ENCODE data around the gene MFAP4. TPM values are rescaled to one million over a fixed set of nuclear protein-coding genes. Genes with fewer than 3 reads are reported as not detected.

The MFAP4 gene
- total and polyA plus RNA-seq, 3 donors from 2014 or later = 24.0 to 108 (median 55.7) TPM

DNA sequence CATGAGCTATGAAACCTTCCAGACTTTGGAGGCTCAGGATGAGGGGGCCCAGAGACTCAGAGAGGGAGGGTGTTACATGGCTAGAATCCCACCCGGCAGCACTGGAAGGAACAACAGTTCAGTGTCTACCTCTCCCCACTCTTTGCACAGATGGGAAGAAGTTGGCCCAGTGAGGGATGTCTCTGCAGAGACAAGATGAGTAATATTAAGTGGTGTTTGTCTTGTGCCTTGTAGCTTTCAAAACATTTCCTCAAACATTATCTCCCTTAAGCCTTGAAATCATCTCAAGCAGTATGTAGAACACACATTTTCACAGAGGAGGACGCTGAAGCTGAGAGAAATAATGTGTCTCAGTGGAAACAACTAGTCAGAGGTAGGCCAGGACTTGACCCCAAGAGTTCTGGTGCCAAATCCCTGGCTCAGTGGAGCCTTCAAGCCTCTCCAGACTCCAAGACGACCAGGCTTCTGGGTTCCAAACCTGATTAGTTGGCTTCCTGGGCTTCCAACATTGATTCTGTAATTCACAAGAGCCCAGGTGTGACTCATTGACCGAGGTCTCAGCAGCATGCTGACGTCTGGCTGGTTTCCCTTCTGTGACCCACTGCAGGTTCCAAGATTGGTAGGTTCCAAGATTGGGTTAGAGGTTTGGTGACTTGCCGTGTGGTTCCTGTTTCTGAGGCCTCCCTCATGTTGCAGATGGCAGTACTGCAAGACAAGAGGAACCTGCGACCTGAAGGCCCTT lies 31.4 kb upstream of the MFAP4 start:
- DNase-seq = no peak
- H3K36me3 ChIP-seq (ENCODE audit: low read depth, missing control alignments) = no peaks in the 10 kb centered on the region
- H3K4me3 ChIP-seq = no peak overlapping the region
- intact Hi-C loops (cut with DNase I; ENCODE audit: low total_unique reads) = no loop called here
- H3K9me3 ChIP-seq = no peaks in the 10 kb centered on the region
- no peaks in the 10 kb centered on the region for H3K27me3 ChIP-seq
- 71 to 76% methylated on average over 6 to 7 of the region's 7 CpGs for WGBS, 2 donors
- no peaks in the 10 kb centered on the region for H3K4me1 ChIP-seq
- no peak overlapping the region for H3K27ac ChIP-seq
- TF ChIP-seq, protein P1, sequence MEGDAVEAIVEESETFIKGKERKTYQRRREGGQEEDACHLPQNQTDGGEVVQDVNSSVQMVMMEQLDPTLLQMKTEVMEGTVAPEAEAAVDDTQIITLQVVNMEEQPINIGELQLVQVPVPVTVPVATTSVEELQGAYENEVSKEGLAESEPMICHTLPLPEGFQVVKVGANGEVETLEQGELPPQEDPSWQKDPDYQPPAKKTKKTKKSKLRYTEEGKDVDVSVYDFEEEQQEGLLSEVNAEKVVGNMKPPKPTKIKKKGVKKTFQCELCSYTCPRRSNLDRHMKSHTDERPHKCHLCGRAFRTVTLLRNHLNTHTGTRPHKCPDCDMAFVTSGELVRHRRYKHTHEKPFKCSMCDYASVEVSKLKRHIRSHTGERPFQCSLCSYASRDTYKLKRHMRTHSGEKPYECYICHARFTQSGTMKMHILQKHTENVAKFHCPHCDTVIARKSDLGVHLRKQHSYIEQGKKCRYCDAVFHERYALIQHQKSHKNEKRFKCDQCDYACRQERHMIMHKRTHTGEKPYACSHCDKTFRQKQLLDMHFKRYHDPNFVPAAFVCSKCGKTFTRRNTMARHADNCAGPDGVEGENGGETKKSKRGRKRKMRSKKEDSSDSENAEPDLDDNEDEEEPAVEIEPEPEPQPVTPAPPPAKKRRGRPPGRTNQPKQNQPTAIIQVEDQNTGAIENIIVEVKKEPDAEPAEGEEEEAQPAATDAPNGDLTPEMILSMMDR (IDR thresholded peaks at IDR 0.05) = no peak
- no peak for TF ChIP-seq POLR2A (IDR thresholded peaks at IDR 0.05)

- Histone ChIP-seq H3K27ac (no peak overlapping the region), H3K27me3 (no peaks in the 10 kb centered on the region), H3K9me3 (no peaks in the 10 kb centered on the region), H3K4me1 (no peaks in the 10 kb centered on the region), H3K4me3 (no peak overlapping the region), H3K36me3 (ENCODE audit: low read depth, missing control alignments) (no peaks in the 10 kb centered on the region)
- TF ChIP-seq, protein P1 (IDR thresholded peaks at IDR 0.05) = no peak
- no peak for TF ChIP-seq POLR2A (IDR thresholded peaks at IDR 0.05)
- no peak for DNase-seq
- 75 to 79% methylated on average over 3 of the region's 3 CpGs for WGBS, 2 donors
- intact Hi-C loops (cut with DNase I; ENCODE audit: low total_unique reads) = no loop called here
These were observed 30.6 kb upstream of the MFAP4 start for GRCh38 chr17:19417611-19418010.

- H3K27me3 ChIP-seq = no peaks in the 10 kb centered on the region
- 95 to 96% methylated on average over 14 to 18 of the region's 18 CpGs for WGBS, 2 donors
- no peak for DNase-seq
- H3K36me3 ChIP-seq (ENCODE audit: low read depth, missing control alignments) = no peaks in the 10 kb centered on the region
- intact Hi-C loops (cut with DNase I; ENCODE audit: low total_unique reads) = no loop called here
- no peak overlapping the region for H3K27ac ChIP-seq
- H3K4me3 ChIP-seq = no peak overlapping the region
- TF ChIP-seq, protein P1 (IDR thresholded peaks at IDR 0.05) = no peak
- no peak for TF ChIP-seq POLR2A (IDR thresholded peaks at IDR 0.05)
- no peaks in the 10 kb centered on the region for H3K9me3 ChIP-seq
- no peaks in the 10 kb centered on the region for H3K4me1 ChIP-seq
These were observed 29.1 kb upstream of the MFAP4 start for GRCh38 chr17:19415806-19416775.

GRCh38 chr17:19415311-19415710 lies 28.3 kb upstream of the MFAP4 start:
- no peak for DNase-seq
- Histone ChIP-seq H3K9me3 (no peaks in the 10 kb centered on the region), H3K27ac (no peak overlapping the region), H3K27me3 (no peaks in the 10 kb centered on the region), H3K36me3 (ENCODE audit: low read depth, missing control alignments) (no peaks in the 10 kb centered on the region), H3K4me1 (no peaks in the 10 kb centered on the region), H3K4me3 (no peak overlapping the region)
- 69 to 79% methylated on average over 13 of the region's 13 CpGs for WGBS, 2 donors
- intact Hi-C loops (cut with DNase I; ENCODE audit: low total_unique reads) = no loop called here
- TF ChIP-seq, protein P1 (IDR thresholded peaks at IDR 0.05) = no peak
- no peak for TF ChIP-seq POLR2A (IDR thresholded peaks at IDR 0.05)
